Anterior cingulate cortex (tissue), 58 donors: ENCODE measurements around the gene PPFIBP2.
"Not testable (repeated sequence)": the region's sequence is repeated elsewhere in the genome, so short reads cannot be mapped to it uniquely, and the experiment has no call there.

Experiments
- DNase-seq, 58 donors: peaks; one replicate each; lab custom pipeline; 2025; lab: John Stamatoyannopoulos, UW

Gene PPFIBP2

GRCh38 chr11:7495882-7496551, 17.8 kb upstream of the PPFIBP2 start:
- DNase-seq = peak in 2 of 58 donors; percentile 9 to 24

- no peak for DNase-seq
These were observed 15.6 kb upstream of the PPFIBP2 start for GRCh38 chr11:7498193-7498592.

GRCh38 chr11:7499081-7499480, 14.7 kb upstream of the PPFIBP2 start:
- no peak for DNase-seq

- DNase-seq = no peak
These were observed 13.5 kb upstream of the PPFIBP2 start for GRCh38 chr11:7500251-7500650.

GRCh38 chr11:7501251-7501650, 12.5 kb upstream of the PPFIBP2 start:
- no peak for DNase-seq

- DNase-seq = no peak
These were observed 11.9 kb upstream of the PPFIBP2 start for GRCh38 chr11:7501894-7502293.

GRCh38 chr11:7506243-7506642, 7.6 kb upstream of the PPFIBP2 start:
- DNase-seq = no peak

- no peak for DNase-seq
These were observed 5.7 kb upstream of the PPFIBP2 start for GRCh38 chr11:7508087-7508486.

- DNase-seq = no peak
These were observed 3.8 kb upstream of the PPFIBP2 start for GRCh38 chr11:7509966-7510365.

GRCh38 chr11:7511401-7511800, 2.4 kb upstream of the PPFIBP2 start:
- peak in 54 of 58 donors; percentile 8 to 87 (median 60) for DNase-seq

GRCh38 chr11:7512525-7513233, 1.1 kb upstream of the PPFIBP2 start:
- peak in 47 of 58 donors; percentile 17 to 79 (median 58) for DNase-seq

- DNase-seq = peak in 15 of 58 donors; percentile 22 to 67 (median 53)
These were observed 346 bp downstream of the PPFIBP2 start for GRCh38 chr11:7514099-7514591.

GRCh38 chr11:7515447-7515886, 1.7 kb downstream of the PPFIBP2 start:
- DNase-seq = no peak

GRCh38 chr11:7516475-7516874, 2.7 kb downstream of the PPFIBP2 start:
- no peak for DNase-seq

- DNase-seq = not testable (repeated sequence)
These were observed 3.9 kb downstream of the PPFIBP2 start for GRCh38 chr11:7517743-7518142.

GRCh38 chr11:7518811-7519562, 5.2 kb downstream of the PPFIBP2 start:
- DNase-seq = no peak

- no peak for DNase-seq
These were observed 6.5 kb downstream of the PPFIBP2 start for GRCh38 chr11:7520011-7520942.

- no peak for DNase-seq
These were observed 7.2 kb downstream of the PPFIBP2 start for GRCh38 chr11:7520981-7521487.

- peak in 4 of 58 donors; percentile 14 to 61 (median 32) for DNase-seq
These were observed 8.3 kb downstream of the PPFIBP2 start for GRCh38 chr11:7522121-7522520.

GRCh38 chr11:7522546-7522945, 8.7 kb downstream of the PPFIBP2 start:
- no peak for DNase-seq
